Activated naive CD4-positive, alpha-beta T cell treated with anti-CD3 and anti-CD28 coated beads, Interleukin-2, amount 50 U/mL, for 16 hours (primary cell): ENCODE data around the gene ATP2B3.

ENCODE experiments used
- DNase-seq: peaks from one replicate; pipeline ENCODE4 v3.0.0-alpha.2; 2020

Gene ATP2B3

DNA sequence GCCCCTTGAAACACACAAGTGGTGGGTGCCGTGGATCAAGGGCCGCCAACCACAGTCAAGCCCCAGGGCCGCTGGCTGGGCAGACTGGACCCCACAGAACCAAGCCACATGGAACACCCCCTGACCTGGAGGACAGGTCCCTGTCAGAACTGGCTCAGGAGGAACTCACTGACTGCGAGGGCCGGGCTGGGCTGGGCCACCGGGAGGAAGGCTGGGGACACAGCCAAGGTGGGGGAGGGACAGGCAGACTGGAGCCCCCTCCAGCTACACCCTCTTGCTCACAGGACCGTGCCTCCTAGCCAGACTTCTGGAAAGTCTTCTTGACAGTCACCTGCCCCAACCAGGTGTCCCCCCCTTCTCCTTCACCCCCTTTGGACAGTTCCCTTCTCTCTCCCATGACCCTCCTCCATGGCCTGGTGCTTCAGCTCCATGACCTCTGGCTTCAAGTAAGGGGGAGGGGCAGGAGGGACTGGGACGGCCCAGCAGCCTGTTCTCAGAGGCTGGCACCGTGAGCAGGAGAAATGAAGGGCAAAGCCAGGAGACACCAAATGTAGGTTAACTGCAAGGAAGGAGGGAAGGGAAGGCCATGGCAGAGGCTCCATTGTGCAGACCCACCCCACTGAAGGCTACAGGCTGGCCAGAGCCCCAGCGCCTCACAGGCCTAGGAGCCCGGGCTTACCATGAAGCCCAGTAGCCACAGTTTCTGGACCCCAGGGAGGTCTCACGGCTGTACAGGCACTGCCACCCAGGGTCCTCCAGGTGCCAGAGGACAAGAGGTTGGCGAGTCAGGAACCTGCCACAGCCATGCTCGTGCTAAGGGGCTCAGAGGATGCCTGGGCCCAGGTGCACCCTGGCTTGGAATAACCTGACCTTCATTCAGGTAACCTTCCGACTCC lies 107.0 kb downstream of the ATP2B3 start:
- no peak for DNase-seq

DNA sequence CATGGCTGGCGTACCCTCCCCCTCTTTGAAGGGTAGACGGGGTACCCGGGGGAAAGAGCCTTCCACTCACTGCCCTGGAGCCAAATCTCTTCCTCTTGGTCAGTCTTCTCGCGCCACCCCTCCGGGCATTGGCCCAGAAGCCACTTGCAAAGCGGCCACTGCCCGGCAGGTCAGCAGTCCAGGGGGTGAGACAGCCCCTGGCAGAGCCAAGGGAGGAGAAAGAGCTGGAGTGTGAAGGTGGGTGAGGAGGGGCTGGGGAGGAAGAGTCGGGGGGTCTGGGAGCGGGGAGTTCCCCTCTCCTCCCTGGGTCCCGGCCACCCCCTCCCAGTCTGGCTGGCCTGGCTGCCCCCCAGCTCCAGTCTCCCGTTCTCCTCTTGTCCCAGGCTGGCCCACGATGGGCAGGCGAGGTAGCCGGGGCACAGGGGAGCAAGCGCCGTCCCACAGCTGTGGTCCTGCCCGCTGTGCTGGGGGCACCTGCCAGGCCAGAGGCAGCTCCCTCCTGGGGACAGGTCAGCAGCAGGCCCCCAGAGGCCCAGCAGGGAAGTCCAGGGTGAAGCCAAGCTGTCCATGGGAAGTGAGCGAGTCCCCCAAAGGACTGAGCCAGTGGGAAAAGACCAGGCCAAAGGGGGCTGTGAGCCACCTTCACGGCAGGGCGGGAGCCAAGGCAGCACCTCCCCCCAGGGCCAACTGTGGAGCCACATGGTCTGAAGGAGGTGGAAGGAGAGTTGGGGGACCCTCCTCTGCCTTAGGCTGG lies 108.0 kb downstream of the ATP2B3 start:
- DNase-seq = no peak

GRCh38 chrX:153626025-153626633 lies 108.7 kb downstream of the ATP2B3 start:
- no peak for DNase-seq

DNA sequence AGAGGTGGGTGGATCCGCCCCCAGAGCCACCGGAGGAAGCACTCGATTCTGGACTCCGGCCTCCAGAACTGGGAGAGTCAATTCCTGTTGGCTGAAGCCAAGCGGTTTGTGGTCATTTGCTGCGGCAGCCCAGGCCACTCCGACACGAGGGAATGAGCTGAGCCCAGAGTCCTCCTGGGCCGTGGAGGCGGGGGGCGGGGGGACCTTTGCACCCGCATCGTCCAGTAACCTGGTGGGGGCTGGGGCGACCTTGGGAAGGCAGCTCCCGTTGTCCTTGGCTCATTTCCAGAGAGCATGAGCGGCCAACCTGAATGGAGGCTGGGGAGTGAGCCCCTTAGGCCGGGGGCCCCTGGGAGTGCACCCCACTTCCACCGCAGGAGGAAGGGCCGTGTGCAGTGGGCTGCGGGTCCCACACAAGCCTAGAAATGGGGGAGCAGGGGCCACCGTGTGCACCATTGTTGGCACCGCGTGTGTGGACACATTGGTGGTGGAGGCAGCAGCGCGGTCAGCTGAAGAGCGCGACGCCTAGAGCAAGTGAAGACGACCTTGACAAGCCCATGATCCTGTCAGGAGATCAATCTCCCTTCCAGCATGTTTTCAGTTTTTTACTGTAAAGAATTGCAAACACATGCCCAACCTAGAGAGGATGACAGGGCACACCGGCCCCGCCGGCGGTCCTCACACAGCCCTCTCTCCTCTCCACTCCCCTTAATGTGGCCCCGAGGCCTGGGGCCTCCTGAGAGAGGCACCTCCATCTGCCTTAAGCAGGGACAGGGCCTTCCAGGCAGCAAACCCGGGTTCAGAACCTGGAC lies 109.6 kb downstream of the ATP2B3 start:
- no peak for DNase-seq

- DNase-seq = no peak
Measured at GRCh38 chrX:153627675-153628111, 110.3 kb downstream of the ATP2B3 start.

GRCh38 chrX:153628129-153628528 lies 110.7 kb downstream of the ATP2B3 start:
- DNase-seq = no peak

DNA sequence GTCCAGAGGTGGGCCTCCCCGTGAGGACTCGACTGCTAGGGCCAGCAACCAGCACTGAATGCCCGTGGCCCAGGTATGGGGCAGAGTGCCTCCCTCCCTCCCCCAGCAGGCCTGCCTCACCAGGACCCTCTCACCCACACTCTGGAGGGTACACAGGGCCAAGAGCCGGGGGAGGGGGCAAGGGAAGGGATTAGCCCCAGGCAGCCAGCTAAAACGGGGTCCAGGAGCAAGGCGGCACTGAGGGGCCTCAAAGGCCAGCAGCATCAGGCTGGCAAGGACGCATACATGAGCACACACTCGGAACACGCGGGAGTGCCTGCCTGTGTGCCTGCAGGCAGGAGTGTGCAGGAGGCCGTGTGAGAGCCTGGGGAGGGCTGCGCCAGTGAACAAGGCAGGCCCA lies 111.2 kb downstream of the ATP2B3 start:
- no peak for DNase-seq

GRCh38 chrX:153631346-153631745 lies 113.9 kb downstream of the ATP2B3 start:
- no peak for DNase-seq

DNA sequence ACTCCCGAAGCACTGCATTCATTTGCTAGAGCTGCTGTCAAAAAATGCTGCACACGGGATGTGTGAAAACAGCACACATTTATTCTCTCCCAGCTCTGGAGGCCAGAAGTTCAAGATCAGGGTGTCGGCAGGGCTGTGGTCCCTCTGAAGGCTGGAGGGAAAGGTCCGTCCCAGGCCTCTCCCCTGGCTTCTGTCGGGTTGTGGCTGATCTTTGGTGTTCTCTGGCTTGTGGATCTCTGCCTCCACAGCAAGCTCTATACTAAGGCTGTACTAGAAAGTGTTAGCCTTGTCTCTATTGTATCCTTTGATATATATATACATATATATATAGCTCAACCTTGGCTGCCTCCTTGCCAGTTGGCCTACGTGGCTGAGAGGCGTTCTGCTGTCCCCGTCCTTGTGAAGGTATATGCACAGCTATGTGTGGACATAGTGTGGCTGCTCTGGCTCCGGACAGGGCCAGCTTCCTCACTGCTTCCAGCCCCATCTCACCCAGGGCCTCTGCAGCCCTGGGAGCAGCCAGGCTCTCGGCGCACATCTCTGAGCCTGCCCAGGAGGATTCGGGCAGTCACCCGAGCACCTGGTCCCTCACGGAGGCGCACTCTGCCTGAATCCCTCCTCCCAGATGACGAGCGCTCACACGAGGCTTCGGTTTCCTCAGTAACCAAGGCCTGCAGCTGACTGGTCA lies 114.6 kb downstream of the ATP2B3 start:
- DNase-seq = no peak
